ENCODE results near the gene LRCOL1.

Gene LRCOL1

GRCh38 chr12:132562489-132563021 is 47.8 kb downstream of the LRCOL1 start:
- no peak overlapping the region for H3K4me3 ChIP-seq (ENCODE audit: low read depth, low read length, poor library complexity, severe bottlenecking)
- no peak overlapping the region; the same call in 1 of the 2 replicates for H3K4me2 ChIP-seq (ENCODE audit: low read length)
- H2AFZ ChIP-seq (ENCODE audit: low read length), result no peak overlapping the region
- no peak overlapping the region for H3K27ac ChIP-seq (ENCODE audit: low read depth, low read length, poor library complexity, severe bottlenecking)
- H3K4me1 ChIP-seq (ENCODE audit: insufficient read depth, low read length, severe bottlenecking), result peaks cover 13% of the 10 kb centered on the region
- H3K27me3 ChIP-seq (ENCODE audit: insufficient read depth, low read length), result no peaks in the 10 kb centered on the region; the same call in 1 of the 2 replicates
- no peaks in the 10 kb centered on the region for H3K36me3 ChIP-seq (ENCODE audit: insufficient read depth, low read length)
- no peaks in the 10 kb centered on the region for H3K79me2 ChIP-seq (ENCODE audit: insufficient read depth, low read length)
- H3F3A ChIP-seq (ENCODE audit: insufficient read depth, low read length), result no peaks in the 10 kb centered on the region
- H3K9me2 ChIP-seq (ENCODE audit: low read depth, low read length), result no peaks in the 10 kb centered on the region
- H3K9ac ChIP-seq (ENCODE audit: low read length), result no peak overlapping the region
- TF ChIP-seq CTCF (IDR thresholded peaks at IDR 0.05; ENCODE audit: low read length), result no peak
- H3K9me3 ChIP-seq (ENCODE audit: low read length), result no peaks in the 10 kb centered on the region
- H4K20me1 ChIP-seq (ENCODE audit: insufficient read depth, low read length), result no peaks in the 10 kb centered on the region

GRCh38 chr12:132561427-132562156 is 48.8 kb downstream of the LRCOL1 start:
- TF ChIP-seq CTCF (IDR thresholded peaks at IDR 0.05; ENCODE audit: low read length), result peak; percentile 38
- no peak for TF ChIP-seq EZH2 (IDR thresholded peaks at IDR 0.05; ENCODE audit: borderline replicate concordance, low read length)
- Histone ChIP-seq H3K27me3 (ENCODE audit: insufficient read depth, low read length) (no peaks in the 10 kb centered on the region; the same call in 1 of the 2 replicates), H4K20me1 (ENCODE audit: insufficient read depth, low read length) (no peaks in the 10 kb centered on the region), H2AFZ (ENCODE audit: low read length) (no peak overlapping the region), H3K4me2 (ENCODE audit: low read length) (peak overlapping the region; percentile 74), H3K9me3 (ENCODE audit: low read length) (no peaks in the 10 kb centered on the region), H3K4me1 (ENCODE audit: insufficient read depth, low read length, severe bottlenecking) (peaks cover 13% of the 10 kb centered on the region), H3K9me2 (ENCODE audit: low read depth, low read length) (no peaks in the 10 kb centered on the region), H3F3A (ENCODE audit: insufficient read depth, low read length) (no peaks in the 10 kb centered on the region), H3K79me2 (ENCODE audit: insufficient read depth, low read length) (no peaks in the 10 kb centered on the region), H3K9ac (ENCODE audit: low read length) (no peak overlapping the region), H3K36me3 (ENCODE audit: insufficient read depth, low read length) (no peaks in the 10 kb centered on the region), H3K4me3 (ENCODE audit: low read depth, low read length, poor library complexity, severe bottlenecking) (peak overlapping the region; percentile 62), H3K27ac (ENCODE audit: low read depth, low read length, poor library complexity, severe bottlenecking) (no peak overlapping the region)

- H3K4me3 ChIP-seq (ENCODE audit: low read depth, low read length, poor library complexity, severe bottlenecking), result peak overlapping the region; percentile 62
- H4K20me1 ChIP-seq (ENCODE audit: insufficient read depth, low read length), result no peaks in the 10 kb centered on the region
- H3K4me2 ChIP-seq (ENCODE audit: low read length), result peak overlapping the region; percentile 74
- H3K4me1 ChIP-seq (ENCODE audit: insufficient read depth, low read length, severe bottlenecking), result peaks cover 13% of the 10 kb centered on the region
- H3K79me2 ChIP-seq (ENCODE audit: insufficient read depth, low read length), result no peaks in the 10 kb centered on the region
- H2AFZ ChIP-seq (ENCODE audit: low read length), result no peak overlapping the region
- H3K27ac ChIP-seq (ENCODE audit: low read depth, low read length, poor library complexity, severe bottlenecking), result no peak overlapping the region
- H3F3A ChIP-seq (ENCODE audit: insufficient read depth, low read length), result no peaks in the 10 kb centered on the region
- no peaks in the 10 kb centered on the region for H3K36me3 ChIP-seq (ENCODE audit: insufficient read depth, low read length)
- TF ChIP-seq CTCF (IDR thresholded peaks at IDR 0.05; ENCODE audit: low read length), result peak; percentile 82
- no peak for TF ChIP-seq EZH2 (IDR thresholded peaks at IDR 0.05; ENCODE audit: borderline replicate concordance, low read length)
- H3K9me2 ChIP-seq (ENCODE audit: low read depth, low read length), result no peaks in the 10 kb centered on the region
- H3K9ac ChIP-seq (ENCODE audit: low read length), result peak overlapping the region; percentile 42; the same call in 1 of the 2 replicates
- no peaks in the 10 kb centered on the region for H3K9me3 ChIP-seq (ENCODE audit: low read length)
- no peaks in the 10 kb centered on the region; the same call in 1 of the 2 replicates for H3K27me3 ChIP-seq (ENCODE audit: insufficient read depth, low read length)
Observed at GRCh38 chr12:132560614-132561426, 49.6 kb downstream of the LRCOL1 start.
